Measurements from ENCODE around the gene ASTN2. TPM values are rescaled to one million over a fixed set of nuclear protein-coding genes. Genes with fewer than 3 reads are reported as not detected.

Gene ASTN2
- total and polyA plus RNA-seq, 10 of the 15 experiments (the other 5 are each of a cell fraction or from before 2014, with no cell fraction given): 1.4 to 15.7 (median 7.0) TPM

DNA sequence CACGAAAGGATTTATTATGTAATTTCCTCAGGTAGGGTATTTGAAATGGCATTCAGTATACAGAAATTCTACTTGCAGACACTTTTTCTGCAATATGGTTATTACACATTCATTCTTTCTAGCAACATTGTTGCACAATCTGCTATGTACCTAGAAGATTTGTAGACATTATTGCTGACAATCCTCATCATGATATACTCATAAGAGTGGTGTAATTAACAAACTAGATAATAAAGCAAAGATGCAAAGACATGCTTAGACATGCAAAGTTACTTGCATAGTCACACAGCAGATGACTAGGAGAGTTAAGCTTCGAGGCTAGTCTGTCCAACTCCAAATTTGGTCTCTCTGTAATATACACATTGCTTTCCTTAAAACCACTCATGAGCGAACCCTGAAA, 317.1 kb downstream of the ASTN2 start:
- no peaks in the 10 kb centered on the region for H3K36me3 ChIP-seq (ENCODE audit: control insufficient read depth in 2 of 2, insufficient read depth in 2 of 2, low read length in 1 of 2)
- H3K79me2 ChIP-seq (ENCODE audit: control insufficient read depth, insufficient read depth, low read length): no peaks in the 10 kb centered on the region
- no peak for DNase-seq (ENCODE audit: low read depth, low spot score)
- no TSS peak for BruUV-seq (replicated peaks)
- ChIA-PET RAD21 (ENCODE audit: unreplicated experiment) (no interaction called here), CTCF (no interaction called here), SMC1A (ENCODE audit: uncharacterized antibody, unreplicated experiment) (no interaction called here), POLR2A (no interaction called here)
- H3K27ac ChIP-seq (ENCODE audit: control insufficient read depth, insufficient read depth): no peak overlapping the region
- H2AFZ ChIP-seq (ENCODE audit: control insufficient read depth, low read depth, low read length): no peak overlapping the region
- H3K9me3 ChIP-seq (replicated peaks; ENCODE audit: control insufficient read depth, insufficient read depth, low read length): no peaks in the 10 kb centered on the region
- intact Hi-C loops (cut with micrococcal nuclease; ENCODE audit: unreplicated experiment) (no loop called here), in situ Hi-C loops (cut with MboI) (no loop called here)
- H3K9ac ChIP-seq (ENCODE audit: control insufficient read depth, insufficient read depth, low read length): no peak overlapping the region
- no peak overlapping the region for H3K4me3 ChIP-seq
- no peaks in the 10 kb centered on the region for H3K27me3 ChIP-seq (replicated peaks in 1 of 2; ENCODE audit: control insufficient read depth in 2 of 2, insufficient read depth in 2 of 2, low read length in 1 of 2)
- ATAC-seq: no peak
- no peaks in the 10 kb centered on the region for H3K4me1 ChIP-seq (ENCODE audit: control insufficient read depth, insufficient read depth, low read length)
- FAIRE-seq: no peak
- WGBS (ENCODE audit: insufficient coverage, insufficient replicate concordance, low lambda C conversion rate, missing lambda C conversion rate): 13% methylated on average over 3 of the region's 3 CpGs
- no peak overlapping the region for H3K4me2 ChIP-seq (ENCODE audit: control insufficient read depth, insufficient read depth)
- no peaks in the 10 kb centered on the region for H4K20me1 ChIP-seq (ENCODE audit: control insufficient read depth, insufficient read depth)
- no peak for TF ChIP-seq SREBF2 (IDR thresholded peaks at IDR 0.05; ENCODE audit: low read length)
- TF ChIP-seq BCL11A (IDR thresholded peaks at IDR 0.05; ENCODE audit: low read depth, low read length): no peak
- TF ChIP-seq BRCA1 (IDR thresholded peaks at IDR 0.05; ENCODE audit: low read depth, low read length): no peak
- no peak for TF ChIP-seq GATAD2B (conservative IDR thresholded peaks at IDR 0.05; ENCODE audit: low read depth)
- TF ChIP-seq, protein P1, sequence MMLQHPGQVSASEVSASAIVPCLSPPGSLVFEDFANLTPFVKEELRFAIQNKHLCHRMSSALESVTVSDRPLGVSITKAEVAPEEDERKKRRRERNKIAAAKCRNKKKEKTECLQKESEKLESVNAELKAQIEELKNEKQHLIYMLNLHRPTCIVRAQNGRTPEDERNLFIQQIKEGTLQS (IDR thresholded peaks at IDR 0.05; ENCODE audit: borderline replicate concordance, extremely low read depth, low read depth, low read length): no peak
- TF ChIP-seq TARDBP (IDR thresholded peaks at IDR 0.05; ENCODE audit: borderline replicate concordance): no peak
- no peak for TF ChIP-seq NRF1 (conservative IDR thresholded peaks at IDR 0.05; ENCODE audit: low read depth, low read length)
- TF ChIP-seq NBN (IDR thresholded peaks at IDR 0.05): no peak
- no peak for TF ChIP-seq HDGF (IDR thresholded peaks at IDR 0.05)
- no peak for TF ChIP-seq JUNB (IDR thresholded peaks at IDR 0.05)
- TF ChIP-seq CBFB (IDR thresholded peaks at IDR 0.05; ENCODE audit: low read depth): no peak
- no peak for TF ChIP-seq EGR1 (IDR thresholded peaks at IDR 0.05; ENCODE audit: borderline replicate concordance in 1 of 2, low read depth in 2 of 2, low read length in 2 of 2)
- TF ChIP-seq, protein P2, sequence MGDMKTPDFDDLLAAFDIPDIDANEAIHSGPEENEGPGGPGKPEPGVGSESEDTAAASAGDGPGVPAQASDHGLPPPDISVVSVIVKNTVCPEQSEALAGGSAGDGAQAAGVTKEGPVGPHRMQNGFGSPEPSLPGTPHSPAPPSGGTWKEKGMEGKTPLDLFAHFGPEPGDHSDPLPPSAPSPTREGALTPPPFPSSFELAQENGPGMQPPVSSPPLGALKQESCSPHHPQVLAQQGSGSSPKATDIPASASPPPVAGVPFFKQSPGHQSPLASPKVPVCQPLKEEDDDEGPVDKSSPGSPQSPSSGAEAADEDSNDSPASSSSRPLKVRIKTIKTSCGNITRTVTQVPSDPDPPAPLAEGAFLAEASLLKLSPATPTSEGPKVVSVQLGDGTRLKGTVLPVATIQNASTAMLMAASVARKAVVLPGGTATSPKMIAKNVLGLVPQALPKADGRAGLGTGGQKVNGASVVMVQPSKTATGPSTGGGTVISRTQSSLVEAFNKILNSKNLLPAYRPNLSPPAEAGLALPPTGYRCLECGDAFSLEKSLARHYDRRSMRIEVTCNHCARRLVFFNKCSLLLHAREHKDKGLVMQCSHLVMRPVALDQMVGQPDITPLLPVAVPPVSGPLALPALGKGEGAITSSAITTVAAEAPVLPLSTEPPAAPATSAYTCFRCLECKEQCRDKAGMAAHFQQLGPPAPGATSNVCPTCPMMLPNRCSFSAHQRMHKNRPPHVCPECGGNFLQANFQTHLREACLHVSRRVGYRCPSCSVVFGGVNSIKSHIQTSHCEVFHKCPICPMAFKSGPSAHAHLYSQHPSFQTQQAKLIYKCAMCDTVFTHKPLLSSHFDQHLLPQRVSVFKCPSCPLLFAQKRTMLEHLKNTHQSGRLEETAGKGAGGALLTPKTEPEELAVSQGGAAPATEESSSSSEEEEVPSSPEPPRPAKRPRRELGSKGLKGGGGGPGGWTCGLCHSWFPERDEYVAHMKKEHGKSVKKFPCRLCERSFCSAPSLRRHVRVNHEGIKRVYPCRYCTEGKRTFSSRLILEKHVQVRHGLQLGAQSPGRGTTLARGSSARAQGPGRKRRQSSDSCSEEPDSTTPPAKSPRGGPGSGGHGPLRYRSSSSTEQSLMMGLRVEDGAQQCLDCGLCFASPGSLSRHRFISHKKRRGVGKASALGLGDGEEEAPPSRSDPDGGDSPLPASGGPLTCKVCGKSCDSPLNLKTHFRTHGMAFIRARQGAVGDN (IDR thresholded peaks at IDR 0.05): no peak
- TF ChIP-seq SMARCA5 (IDR thresholded peaks at IDR 0.05): no peak
- TF ChIP-seq ZBED1 (IDR thresholded peaks at IDR 0.05; ENCODE audit: borderline replicate concordance): no peak
- TF ChIP-seq, protein P3, sequence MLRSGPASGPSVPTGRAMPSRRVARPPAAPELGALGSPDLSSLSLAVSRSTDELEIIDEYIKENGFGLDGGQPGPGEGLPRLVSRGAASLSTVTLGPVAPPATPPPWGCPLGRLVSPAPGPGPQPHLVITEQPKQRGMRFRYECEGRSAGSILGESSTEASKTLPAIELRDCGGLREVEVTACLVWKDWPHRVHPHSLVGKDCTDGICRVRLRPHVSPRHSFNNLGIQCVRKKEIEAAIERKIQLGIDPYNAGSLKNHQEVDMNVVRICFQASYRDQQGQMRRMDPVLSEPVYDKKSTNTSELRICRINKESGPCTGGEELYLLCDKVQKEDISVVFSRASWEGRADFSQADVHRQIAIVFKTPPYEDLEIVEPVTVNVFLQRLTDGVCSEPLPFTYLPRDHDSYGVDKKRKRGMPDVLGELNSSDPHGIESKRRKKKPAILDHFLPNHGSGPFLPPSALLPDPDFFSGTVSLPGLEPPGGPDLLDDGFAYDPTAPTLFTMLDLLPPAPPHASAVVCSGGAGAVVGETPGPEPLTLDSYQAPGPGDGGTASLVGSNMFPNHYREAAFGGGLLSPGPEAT (IDR thresholded peaks at IDR 0.05; ENCODE audit: low read depth): no peak
- TF ChIP-seq, protein P4, sequence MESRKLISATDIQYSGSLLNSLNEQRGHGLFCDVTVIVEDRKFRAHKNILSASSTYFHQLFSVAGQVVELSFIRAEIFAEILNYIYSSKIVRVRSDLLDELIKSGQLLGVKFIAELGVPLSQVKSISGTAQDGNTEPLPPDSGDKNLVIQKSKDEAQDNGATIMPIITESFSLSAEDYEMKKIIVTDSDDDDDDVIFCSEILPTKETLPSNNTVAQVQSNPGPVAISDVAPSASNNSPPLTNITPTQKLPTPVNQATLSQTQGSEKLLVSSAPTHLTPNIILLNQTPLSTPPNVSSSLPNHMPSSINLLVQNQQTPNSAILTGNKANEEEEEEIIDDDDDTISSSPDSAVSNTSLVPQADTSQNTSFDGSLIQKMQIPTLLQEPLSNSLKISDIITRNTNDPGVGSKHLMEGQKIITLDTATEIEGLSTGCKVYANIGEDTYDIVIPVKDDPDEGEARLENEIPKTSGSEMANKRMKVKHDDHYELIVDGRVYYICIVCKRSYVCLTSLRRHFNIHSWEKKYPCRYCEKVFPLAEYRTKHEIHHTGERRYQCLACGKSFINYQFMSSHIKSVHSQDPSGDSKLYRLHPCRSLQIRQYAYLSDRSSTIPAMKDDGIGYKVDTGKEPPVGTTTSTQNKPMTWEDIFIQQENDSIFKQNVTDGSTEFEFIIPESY (IDR thresholded peaks at IDR 0.05): no peak
- TF ChIP-seq, protein P5, sequence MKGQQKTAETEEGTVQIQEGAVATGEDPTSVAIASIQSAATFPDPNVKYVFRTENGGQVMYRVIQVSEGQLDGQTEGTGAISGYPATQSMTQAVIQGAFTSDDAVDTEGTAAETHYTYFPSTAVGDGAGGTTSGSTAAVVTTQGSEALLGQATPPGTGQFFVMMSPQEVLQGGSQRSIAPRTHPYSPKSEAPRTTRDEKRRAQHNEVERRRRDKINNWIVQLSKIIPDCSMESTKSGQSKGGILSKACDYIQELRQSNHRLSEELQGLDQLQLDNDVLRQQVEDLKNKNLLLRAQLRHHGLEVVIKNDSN (IDR thresholded peaks at IDR 0.05; ENCODE audit: borderline replicate concordance, extremely low read length, insufficient read depth, low read depth, low read length): no peak
- no peak for TF ChIP-seq TBL1XR1 (IDR thresholded peaks at IDR 0.05; ENCODE audit: low read depth, low read length)
